Islet of Langerhans (tissue), 1 donor: Measurements from ENCODE around the gene AQP6.

Experiments used
- FAIRE-seq: peaks from one replicate; lab custom pipeline; 2011; peaks lifted over from hg19 to GRCh38; lab: Jason Lieb, UNC

The AQP6 gene

DNA sequence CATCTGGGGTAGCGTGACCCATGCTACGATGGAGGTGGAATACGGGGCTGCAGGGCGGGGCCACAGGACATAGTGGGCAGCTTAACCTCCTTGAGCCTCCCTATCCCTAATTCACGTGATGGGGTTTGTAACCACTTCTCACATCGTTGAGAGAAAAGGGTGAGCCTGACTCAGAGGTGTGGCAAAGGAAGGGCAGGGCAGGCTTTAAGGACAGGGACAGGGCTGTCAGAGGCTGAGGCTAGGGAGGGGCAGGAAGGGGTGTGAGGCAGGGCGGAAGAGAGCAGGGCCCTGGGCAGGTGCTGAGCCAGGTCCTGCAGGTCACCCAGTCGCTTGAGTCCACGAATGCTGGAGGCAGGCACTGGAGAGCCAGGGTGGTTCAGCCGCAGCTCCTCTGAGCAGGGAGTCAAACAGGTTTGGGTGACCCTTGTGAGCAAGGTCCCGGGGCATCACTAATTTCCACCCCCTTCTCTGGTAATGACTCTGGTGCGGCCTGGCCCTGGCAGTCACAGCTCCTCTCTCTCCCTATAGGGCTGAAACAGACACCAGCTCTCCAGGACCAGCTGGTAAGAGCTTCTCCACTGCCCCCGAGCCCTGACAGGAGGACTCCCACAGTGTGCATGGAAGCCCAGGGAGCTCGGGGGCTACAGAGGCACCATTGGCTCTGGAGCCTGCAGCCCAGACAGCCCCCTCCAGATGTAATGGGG lies 29.7 kb upstream of the AQP6 start:
- FAIRE-seq: no peak

DNA sequence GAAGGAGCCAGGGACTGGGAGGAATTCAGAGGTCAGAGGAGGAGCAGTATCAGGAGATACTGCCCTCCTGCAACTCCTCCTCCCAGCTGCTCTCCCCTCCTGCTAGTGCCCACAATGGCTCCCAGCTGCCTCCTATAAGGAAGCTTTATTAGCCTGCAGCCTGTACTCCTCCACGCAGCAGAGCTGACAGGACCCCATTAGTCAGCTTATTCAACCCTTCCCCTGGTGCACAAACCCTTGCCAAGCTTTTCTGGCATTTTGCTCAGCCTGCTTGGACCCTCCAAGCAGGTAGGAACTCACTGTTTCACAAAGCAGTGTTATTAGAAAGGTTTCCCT lies 29.2 kb upstream of the AQP6 start:
- no peak for FAIRE-seq

DNA sequence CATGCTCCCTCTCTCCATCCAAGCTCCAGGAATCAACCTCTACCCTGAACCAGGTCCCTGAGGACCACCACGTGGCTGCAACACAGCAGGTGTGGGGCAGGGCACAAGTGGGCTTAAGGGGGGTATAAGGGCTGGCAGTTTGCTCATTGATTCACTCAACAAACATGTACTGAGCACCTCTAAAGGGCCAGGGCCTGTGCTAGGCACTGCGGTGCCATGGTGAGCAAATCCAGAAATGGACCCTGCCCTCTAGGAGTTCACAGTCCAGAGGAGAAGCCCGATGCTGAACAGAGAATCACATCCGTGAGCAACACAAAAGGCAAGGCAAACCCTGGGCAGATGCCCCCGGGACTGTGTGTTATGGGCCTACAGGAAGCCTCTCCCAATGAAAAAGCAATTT lies 28.7 kb upstream of the AQP6 start:
- no peak for FAIRE-seq

DNA sequence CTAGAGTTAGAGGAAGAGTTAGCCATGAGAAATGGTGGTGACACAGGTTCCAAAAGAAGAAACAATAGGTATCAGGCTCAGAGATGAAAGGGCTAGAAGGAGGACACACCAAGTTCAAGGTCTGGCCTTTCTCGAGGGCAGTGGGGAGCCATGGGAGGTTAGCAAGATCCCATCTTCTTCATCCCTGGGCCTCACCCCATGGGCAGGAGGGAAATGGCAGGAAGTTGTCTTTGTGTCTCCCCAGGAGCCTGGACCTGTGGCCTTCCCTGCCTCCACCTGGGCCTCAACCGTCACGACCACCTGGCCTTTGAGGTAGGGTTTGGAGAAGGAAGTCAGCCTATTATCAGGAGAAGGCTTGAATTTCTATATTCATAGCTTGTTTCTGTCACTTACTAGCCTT lies 28.0 kb upstream of the AQP6 start:
- FAIRE-seq: no peak

DNA sequence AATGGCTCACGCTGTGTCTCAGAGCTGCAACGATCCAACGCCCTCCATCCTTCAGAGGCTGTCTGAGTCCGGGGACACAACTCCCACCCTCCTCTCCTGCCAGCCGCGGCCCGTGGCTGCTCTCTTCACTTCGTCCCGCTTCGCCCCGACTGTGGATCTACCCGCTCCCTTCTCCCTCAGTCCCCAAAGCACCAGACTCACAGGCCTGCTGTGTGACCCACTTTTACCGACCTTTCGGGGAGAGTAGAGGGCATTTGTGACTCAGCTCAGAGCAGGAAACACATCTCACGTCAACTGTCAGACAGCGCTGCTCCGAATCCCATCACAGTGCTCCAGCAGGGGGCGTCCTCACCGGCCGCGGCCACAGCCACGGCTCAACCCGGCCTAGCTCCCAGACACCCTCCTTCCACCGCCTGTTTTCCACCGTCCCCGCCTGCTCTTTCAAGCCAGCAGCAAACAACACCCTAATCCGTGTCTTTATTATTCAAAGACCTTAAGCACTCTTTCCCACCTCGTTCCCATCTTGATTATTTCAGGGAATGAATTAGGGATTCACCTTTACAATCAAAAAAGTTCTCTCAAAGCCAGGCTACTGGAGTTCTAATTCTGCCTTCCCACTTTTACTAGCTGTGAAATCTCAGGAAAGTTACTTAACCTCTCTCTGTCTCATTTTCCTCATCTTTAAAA lies 27.2 kb upstream of the AQP6 start:
- no peak for FAIRE-seq

DNA sequence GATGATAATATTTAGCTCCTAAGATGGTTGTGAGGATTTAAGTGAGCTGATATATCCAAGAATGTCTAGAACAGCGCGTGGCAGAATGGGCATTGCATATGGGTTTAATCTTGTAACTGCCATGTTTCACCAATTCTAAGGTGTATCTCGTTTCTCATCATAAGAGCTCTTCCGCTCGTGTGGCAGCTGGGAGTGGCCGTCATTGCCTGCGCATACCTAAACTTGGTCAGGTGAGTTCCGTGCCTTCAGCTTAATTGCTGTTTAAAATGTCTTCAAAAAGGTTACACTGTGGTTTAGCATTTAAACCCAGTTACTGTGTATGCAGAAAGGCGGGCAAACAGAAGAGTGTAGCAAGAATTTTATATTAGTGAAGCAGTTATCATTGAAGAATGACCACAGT lies 26.7 kb upstream of the AQP6 start:
- FAIRE-seq: no peak

DNA sequence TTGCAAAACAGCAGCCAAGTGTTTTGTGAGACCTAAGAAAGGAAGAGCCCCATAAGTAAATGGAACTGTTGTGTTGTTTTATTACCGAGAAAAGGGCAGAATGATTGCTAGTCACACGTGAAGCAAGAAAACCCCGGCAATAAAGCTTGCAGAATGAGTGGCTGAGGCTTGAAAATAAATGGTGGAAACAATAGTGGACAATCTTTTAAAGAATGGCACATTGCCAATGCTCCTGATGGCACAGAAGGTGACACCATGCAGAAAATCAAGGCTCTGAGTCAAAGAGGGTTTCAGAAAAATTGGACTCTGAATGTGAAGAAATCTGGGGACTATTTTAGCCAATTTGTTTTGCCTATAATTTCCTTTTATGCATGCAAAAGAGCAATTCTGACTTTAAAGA lies 26.2 kb upstream of the AQP6 start:
- no peak for FAIRE-seq

DNA sequence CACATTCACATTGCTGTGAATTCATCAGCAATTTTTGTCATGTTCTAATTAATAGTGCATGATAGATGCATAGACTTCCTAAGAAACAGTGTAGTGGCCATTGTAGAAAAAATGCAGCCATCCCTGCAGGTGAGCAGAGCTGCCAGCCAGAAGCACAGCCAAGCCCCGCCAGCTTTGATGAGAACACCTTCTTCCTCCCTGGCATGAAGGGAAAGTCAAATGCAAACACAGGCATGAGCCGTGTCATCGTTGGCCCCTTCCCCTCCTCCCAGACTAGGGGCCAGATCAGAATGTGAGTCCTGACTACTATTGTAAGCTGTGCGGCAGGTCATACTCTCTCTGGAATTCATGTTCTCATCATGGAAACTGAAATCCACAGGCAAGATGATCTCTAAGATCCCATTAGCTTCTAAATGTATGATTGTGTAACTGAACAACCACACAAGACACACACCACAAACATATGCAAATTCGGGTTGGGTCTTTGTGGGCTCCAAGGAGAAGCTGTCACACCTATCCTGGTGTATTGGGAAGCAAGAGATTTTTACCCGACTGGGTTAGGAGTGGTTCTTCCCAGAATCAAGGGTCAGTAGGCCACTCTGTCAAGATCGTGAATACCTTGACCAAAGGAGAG lies 25.0 kb upstream of the AQP6 start:
- FAIRE-seq: no peak

DNA sequence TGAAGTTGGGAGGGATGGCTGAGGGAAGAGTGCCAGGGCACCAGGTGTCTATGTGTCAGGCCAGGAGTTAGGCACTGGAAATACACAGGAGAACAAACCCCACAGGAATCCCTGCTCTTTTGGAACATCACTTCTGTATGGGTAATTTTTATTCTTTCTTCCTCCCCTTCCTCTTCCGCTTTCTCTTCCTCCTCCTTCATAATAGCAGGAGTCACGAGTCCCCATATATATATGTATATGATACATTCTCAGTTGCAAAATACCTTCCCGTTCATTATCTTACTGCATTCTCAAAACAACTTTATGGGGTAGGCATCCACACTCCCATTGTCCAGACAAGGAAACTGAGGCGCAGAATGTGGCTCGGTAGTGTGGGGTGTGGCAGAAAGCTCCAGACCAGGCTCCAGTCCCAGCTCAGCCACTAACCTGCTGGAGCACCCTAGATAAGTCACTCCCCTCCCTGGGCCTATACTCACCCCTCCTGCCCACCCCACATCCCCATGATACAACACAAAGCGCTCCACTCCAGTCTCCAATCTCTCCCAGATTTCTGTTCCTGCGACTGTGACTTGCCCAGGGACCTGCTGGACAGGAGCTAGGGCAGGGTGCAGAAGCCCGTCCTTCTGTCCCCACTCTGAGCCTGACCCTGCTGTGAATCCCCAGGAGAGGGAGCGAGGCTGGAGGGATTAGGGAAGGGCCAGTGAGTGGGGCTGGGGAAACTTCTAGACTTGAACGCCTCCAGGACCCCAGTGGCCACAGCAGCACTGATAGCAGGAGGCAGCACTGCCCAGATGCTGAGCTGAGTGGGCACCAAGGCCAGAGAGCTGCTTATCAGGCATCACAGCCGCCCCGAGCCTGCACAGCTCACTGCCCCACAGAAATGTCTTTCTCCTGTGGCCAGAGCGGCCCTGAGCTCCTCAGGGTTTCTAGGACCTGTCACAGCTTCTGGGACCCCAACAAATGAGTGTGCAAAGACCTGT lies 23.6 kb upstream of the AQP6 start:
- FAIRE-seq: no peak

DNA sequence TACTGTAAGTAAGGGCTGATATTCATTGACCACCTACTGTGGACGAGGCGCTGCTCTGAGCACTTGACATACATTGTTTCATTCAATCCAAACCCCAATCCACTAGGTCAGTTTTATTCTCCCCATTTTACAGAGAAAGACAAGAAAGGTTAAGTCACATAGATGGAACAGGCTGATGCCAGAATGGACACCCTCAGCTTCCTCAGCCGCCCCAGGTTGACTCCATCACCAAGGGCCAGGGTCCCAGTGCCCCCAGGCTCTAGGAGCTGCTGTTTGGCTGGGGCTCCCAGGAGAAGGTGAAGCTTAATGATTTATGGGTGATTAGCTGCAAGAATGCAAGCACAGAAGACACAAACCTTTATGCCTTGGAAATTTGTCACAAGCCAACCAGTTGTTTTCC lies 22.9 kb upstream of the AQP6 start:
- no peak for FAIRE-seq

DNA sequence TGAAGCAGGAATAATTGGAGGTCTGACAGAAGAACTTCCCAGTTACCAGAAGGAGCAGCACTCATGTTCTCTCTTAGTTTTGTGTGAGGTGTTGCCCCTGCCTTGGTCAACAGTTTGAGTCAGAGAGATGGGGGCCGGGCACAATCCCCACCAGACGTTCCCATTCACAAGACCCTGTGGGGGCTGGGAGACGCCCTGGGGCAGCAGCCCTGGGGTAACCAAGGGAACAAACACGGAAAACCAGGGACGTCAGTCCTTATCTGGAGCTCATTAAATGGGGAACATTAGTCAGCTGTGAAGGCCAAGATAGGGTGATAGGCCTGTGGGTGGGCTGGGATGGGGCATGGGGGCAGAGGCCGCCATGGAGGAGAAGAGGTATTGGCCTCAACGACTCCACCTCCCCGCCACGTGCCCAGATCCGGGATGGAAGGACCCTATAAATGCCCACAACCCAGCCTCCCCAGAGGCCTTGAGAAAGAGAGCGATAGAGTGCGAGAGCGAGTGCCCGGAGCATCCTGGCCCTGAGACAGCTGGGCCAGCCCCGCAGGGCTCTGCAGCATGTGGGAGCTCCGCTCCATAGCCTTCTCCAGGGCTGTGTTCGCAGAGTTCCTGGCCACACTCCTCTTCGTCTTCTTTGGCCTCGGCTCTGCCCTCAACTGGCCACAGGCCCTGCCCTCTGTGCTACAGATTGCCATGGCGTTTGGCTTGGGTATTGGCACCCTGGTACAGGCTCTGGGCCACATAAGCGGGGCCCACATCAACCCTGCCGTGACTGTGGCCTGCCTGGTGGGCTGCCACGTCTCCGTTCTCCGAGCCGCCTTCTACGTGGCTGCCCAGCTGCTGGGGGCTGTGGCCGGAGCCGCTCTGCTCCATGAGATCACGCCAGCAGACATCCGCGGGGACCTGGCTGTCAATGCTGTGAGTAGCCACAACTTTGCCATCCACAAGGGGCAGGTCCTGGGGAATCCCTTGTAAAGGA lies 22.2 kb upstream of the AQP6 start, which contains the start of gene AQP2:
Gene AQP2, plus strand, starts transcription at position 465 of the 979 bp plus-strand sequence. Its CDS starts 94 bp downstream, at position 559.
- no peak for FAIRE-seq

DNA sequence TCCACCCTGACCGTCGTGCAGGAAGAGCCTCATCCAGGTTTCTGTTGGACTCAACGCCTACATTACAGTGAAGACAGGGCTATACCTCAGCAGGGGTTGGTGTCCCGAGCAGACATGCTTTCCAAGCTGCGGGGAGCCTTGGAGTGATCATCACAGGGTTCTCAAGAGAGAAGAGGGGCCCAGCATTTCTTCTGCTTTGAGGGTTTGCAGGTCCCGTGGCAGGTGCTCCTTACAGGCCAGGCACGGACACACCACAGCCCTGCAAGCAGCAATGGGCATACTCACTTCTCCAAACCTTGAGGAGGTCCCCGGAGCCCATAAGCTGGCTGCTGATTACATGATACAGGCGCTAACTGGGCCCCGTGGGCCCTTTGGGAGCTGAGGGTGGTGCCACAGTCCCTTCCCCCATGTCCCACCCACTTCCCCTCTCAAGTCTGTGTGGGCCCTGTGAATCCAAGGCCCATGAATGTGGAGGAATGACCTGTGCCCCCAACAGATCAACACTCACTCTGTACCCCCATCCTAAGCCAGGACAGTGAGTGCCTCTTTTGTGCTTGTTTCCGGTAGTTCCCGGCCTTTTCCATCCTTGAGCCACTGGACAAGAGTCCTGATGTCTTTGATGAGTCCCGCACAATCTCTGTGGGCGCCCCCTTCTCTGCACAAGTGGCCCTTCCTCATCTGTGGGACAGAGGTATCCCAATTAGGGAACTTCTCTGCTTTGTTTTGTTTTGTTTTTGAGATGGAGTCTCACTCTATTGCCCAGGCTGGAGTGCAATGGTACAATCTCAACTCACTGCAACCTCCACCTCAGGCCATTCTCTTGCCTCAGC lies 21.1 kb upstream of the AQP6 start:
- FAIRE-seq: no peak

DNA sequence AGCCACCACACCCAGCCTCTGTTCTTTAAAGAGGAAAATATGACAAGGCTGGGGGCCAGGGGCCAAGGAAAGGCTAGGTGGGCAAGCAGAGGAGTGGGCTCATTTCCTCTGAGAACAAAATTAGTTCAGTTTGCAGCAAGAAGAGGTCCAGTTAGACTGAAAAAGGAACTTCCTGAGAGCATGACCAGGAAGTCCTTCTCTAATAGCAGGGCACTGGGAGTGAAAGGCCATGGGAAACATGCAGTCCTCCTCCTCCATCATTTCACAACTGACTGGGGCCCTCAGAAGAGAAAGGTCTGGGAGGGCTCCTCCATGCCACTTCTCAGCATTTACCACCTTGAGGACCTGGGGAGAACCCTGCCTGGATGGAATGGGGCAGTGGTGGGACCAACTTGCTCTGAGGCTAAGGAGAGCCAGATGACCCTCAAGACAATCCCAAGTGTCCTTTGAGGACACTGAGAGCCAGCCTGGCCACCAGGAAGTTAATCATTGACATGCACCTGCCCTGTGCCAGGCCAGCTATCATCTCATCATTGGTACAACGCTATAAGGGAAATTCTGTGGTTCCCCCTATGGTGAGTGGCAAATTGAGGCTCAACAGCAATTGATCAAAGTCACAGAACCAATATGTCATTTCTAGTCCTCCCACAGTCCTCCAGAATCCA lies 20.2 kb upstream of the AQP6 start:
- FAIRE-seq: no peak

DNA sequence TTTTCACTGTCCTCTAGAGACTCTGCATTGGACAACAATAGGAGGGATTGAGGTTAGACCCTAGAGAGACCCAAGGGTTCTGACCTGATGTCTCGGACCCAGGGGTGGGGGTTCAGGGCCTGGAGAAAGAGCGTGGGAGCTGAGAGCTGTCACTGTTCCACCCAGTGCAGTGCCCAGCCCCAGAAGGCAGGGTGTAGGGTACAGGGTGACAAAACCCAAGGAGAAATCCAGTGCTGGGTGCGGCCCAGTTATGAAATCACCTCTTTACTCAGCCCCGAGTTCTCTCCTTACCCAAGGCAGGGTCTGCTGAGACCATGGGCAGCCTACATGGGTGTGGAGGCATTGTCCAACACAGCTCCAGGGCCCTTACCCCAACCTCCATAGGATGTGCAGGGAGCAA lies 19.6 kb upstream of the AQP6 start:
- FAIRE-seq: no peak

DNA sequence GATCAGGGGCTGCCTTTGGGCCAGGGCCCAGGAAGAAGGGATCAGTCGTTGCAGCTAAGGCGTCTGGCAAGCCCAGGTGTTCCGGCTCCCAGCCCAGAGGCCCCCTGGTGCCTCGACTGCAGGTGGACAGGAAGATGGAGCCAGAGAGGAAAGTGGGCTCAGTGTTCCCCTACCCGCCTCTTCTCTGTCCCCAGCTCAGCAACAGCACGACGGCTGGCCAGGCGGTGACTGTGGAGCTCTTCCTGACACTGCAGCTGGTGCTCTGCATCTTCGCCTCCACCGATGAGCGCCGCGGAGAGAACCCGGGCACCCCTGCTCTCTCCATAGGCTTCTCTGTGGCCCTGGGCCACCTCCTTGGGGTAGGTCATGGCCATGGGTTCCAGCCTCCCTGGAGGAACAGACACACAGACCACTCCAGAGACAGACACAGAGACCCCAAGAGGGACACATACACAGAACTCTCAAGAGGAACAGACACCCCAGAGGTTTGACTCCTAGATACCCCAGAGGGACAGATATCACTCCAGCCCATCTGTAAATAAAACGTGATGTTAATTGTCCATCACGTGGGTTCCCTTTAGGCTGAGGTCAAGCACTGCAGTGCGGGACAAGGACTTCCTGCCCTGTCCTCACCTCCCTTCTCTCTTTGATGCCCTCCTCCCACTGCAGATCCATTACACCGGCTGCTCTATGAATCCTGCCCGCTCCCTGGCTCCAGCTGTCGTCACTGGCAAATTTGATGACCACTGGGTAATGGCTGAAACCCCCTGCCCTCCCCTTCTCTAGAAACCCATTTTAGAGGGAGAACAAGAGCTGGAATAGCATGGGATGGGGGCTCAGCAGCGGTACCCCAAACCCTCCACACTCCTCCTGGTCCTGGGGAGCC lies 18.5 kb upstream of the AQP6 start:
- FAIRE-seq: no peak

DNA sequence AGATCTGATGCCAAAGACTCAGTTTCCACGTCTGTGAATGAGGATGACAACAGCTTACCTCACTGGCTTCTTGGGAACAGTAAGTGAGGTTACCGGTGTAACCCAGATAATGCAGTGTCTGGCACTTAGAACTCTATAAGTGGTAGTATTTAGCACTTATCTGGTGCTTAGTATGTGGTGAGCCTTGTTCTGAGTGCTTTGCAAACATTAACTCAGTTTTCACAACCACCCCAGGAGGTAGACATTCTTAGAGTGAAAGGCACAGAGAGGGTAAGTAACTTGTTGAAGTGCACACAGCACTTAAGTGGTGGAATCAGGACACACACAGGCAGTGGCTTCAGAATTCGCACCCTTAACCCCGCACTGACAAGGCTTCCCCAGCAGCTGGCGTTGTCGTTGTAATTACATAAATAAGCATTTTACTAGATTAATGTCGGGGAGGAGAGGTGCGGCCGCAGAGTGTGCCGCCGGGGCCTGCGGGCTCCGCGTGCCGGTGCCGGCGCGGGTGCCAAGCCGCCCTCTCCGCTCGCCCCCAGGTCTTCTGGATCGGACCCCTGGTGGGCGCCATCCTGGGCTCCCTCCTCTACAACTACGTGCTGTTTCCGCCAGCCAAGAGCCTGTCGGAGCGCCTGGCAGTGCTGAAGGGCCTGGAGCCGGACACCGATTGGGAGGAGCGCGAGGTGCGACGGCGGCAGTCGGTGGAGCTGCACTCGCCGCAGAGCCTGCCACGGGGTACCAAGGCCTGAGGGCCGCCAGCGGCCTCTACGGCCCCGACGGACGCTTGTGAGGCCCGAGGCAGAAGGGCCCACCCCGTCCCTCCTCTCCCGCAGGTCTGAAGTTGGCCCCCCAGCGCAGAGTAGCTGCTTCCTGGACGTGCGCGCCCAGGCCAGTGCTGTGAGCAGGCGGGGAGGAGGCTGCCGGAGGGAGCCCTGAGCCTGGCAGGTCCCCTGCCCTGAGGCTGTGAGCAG lies 17.6 kb upstream of the AQP6 start:
- FAIRE-seq: no peak

DNA sequence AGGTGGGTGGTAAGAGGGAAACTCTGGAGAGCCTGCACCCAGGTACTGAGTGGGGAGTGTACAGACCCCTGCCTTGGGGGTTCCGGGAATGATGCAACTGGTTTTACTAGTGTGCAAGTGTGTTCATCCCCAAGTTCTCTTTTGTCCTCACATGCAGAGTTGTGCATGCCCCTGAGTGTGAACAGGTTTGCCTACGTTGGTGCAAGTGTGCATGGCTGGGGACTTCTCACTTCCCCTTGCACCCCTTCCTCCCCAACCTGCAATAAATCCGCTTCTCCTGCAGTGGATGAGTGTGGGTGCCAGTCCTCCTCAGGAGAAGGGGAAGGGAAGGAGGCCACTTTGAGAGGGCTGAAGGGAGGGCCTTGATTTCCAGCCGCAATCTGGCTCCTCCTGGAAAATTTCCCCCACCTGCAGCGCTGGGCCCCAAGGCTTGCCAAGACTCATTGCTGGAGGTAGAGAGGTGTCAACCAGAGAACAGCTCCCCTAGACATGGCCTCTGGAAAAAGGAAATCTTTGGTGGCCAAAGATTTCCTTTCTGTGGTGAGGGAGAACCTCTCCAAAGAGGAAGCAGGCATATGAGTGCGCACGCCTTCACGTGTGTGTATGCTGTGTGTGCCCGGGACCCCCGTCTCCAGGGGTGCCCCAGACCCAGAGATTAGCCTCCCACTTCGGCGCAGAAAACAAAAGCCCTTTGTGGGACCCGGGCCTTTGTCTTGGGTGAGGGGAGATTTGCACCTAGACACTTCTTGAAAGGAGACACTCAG lies 16.7 kb upstream of the AQP6 start:
- FAIRE-seq: no peak
